IPS-11a (cell line): Measurements from ENCODE around the gene IFITM5.
"Not testable (repeated sequence)": the region's sequence is repeated elsewhere in the genome, so short reads cannot be mapped to it uniquely, and the experiment has no call there.

Experiments used
- H3K4me3 ChIP-seq: one replicate; pipeline ENCODE4 v1.5.1; 2013; ENCODE audit warnings: low read depth, low read length, control low read depth

The IFITM5 gene

DNA sequence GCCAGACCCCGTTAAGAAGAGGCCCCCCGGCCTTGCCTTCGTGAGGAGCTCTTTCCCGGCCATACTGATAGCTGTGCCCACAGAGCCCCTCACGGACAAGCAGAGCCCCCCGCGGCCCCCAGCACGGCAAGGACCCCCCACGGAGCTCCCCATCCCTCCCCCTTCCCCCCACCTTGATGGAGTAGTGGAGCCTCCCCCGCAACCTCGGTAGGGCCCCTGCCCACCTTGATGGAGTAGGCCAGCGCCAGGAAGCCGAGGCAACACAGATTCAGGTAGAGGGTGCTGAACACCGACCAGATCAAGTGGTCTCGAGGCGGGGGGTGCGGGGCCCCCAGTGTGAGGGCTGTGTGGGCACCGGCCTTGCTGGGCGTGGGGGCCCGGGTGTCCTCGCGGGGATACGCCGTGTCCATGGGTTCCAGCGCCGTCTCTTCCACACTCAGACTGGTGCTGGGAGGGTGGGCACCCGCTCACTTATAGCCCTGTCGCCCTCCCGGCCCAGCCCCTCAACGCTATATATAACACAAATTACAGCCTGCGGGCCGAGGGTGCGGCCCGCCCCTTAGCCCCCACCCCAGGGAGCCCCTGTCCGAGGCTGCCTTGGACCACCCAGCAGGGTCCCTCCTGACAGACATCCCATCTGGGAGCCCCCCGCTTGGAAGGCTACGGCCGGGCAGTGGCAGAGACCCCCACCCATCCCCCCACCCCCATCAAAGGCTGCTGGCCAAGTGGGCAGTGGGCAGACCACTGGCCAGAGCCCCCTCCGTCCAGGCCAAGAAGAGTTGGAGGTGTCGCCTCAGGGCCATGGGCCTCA, at the start of gene IFITM5:
Gene IFITM5 (minus strand): TSS at position 446 of the 811 bp plus-strand sequence. CDS start 36 bp downstream, at position 410.
- no peak within 1 kb of the TSS for H3K4me3 ChIP-seq

DNA sequence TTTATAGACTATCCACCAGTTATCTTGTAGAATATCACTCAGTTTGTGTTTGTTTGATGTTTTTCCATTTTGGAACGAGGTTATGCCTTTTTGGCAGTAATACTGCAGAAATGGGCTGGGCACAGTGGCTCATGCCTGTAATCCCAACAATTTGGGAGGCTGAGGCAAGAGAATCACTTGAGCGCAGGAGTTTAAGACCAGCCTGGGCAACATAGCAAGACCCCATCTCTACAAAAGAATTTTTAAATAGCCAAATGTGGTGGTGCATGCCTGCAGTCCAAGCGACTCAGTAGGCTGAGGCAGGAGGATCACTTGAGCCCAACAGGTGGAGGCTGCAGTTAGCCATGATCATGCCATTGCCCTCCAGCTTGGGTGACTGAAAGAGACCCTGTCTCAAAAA, 47.2 kb upstream of the IFITM5 start:
- H3K4me3 ChIP-seq = no peak overlapping the region

DNA sequence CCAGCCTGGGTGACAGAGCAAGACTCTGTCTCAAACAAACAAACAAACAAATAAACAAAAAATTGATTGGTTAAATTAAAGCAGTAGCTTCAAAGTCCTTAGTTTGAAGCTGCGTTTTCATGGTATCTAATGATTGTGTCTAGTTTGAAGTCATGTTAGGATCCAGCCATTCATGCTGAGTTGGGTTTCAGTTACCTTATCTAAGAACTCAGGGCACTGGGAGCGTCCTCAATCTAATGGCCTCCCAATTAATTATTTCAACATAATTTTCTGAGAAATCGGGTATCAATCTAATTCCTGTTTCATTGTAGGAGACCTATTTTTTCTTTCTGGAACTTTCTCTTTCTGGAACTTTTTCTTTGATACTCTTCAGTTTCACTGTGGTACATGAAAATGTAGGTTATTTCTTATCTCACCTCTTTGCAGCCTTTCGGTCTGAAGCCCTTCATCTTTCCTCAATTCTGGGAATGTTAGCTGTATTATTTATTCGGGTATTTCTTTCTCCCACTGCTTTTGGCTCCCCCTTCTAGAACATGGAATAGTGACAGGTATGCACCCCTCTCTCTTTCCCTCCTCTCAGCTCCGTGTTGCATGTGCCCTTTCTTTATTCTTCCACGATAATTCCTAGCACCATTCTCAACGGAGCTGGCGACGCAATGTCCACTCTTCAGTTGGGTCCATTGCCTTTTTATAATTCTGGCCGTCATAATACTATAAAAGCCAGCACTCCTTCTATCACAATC, 45.7 kb upstream of the IFITM5 start:
- H3K4me3 ChIP-seq = no peak overlapping the region

DNA sequence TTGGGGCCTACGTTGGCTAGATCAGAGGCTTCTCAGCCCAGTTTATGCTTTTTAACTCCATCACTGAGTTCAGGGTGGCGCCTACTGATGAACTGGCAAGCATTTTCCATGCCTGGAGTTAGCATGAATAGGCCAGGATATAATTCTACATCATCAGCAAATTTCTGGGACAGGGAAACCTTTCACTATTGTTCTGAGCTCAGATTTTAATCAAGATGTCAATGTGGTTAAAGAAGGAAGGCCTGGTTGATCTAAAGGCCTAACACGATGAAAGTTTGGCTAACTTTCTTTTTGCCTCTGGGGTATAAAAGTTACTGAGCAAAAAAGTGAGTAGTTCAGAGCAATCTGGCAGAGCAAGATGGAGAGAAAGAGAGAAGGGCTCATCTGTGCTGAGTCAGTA, 43.0 kb upstream of the IFITM5 start:
- H3K4me3 ChIP-seq = no peak overlapping the region

DNA sequence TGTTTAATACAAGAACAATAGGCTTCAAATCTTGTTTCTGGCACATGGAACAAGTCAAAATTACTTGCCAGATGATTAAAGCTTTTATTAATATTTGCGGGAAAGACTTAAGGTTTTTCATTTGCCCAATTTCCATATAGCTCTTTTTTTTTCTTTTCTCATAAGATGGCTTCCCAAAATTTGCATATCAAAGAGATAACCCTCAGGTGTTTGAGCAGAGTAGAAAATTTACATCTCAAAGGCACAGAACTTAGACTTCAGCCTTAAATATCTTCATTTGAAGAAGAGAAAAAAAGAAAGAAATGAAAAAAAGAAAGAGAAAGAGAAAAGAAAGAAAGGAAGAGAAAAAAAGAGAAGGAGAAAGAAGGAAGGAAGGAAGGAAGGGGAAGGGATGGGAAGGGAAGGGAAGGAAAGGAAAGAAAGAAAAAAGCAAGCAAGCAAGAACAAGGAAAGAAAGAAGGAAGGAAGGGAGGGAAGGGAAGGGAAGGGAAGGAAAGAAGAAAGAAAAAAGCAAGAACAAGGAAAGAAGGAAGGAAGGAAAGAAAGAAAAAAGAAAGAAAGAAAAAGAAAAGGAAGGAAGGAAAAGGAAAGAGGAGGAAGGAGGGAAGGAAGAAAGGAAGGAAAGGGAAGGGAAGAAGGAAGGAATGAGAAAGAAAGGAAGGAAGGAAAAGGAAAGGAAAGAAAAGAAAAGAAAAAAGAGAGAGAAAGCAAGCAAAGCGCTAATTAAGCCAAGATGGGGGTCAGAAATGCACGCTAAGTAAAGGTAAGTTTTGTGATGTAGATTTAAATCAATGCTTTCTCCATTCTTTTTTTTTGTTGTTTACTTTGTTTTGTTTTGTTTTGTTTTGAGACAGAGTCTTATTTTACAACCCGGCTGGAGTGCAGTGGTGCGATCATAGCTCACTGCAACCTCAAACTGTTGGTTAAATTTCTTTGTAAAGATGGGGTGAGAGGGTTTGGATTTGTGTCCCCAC, 41.5 kb upstream of the IFITM5 start:
- no peak overlapping the region for H3K4me3 ChIP-seq

DNA sequence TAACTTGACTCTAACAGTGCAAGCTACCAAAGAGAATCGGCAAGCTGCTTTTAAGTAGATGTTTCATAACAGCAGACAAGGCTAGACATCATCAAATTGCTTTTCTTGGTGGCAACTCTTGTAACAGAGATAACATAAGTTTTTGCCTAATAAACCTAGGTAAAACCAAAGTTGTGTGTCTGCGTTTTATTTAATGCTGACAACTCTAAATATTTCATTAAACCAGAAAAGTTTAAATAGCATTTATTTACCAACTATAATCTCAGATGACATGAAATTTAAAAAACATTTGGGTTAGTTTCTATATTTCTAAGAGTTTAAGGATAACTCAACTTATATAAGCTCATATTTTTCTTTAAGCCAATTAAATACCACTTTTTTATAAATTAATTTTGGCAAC, 40.6 kb upstream of the IFITM5 start:
- H3K4me3 ChIP-seq = no peak overlapping the region

DNA sequence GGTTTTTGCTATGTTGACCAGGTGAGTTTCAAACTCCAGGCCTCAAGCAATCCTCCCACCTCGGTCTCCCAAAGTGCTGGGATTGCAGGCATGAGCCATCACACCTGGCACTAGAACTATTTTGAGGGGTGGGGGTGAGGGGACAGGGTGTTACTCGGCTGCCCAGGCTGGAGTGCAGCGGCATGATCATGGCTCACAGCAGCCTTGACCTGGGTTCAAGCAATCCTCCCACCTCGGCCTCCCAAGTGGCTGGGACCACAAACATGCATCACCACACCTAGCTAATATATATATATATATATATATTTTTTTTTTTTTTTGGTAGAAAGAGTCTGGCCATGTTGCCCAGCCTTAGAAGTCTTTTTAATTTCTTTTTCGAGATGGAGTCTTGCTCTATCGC, 38.4 kb upstream of the IFITM5 start:
- no peak overlapping the region for H3K4me3 ChIP-seq

DNA sequence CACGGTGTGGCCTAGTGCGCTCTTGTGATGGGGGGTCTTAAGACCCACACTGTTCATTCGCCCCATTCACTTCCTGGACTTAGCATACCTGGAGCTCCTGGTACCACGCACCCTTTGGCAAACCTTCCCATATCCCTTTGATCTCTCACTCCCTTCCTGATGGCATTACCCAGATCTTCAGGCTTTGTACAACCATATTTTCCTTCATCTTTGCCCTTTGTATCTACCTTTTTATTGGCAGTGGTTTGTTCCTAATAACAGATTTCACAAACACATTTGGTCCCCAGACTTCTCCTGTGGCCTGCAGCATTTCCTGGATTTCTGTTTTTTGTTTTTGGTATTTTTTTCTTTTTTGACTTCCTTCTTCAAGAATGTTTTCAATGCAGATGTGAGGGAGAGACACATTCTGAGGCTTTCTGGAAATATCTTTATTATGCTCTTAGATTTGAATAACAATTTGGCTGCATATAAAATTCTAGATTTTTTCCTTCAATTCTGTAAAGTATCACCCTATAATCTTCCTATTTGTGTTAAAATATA, 37.4 kb upstream of the IFITM5 start:
- H3K4me3 ChIP-seq = no peak overlapping the region

DNA sequence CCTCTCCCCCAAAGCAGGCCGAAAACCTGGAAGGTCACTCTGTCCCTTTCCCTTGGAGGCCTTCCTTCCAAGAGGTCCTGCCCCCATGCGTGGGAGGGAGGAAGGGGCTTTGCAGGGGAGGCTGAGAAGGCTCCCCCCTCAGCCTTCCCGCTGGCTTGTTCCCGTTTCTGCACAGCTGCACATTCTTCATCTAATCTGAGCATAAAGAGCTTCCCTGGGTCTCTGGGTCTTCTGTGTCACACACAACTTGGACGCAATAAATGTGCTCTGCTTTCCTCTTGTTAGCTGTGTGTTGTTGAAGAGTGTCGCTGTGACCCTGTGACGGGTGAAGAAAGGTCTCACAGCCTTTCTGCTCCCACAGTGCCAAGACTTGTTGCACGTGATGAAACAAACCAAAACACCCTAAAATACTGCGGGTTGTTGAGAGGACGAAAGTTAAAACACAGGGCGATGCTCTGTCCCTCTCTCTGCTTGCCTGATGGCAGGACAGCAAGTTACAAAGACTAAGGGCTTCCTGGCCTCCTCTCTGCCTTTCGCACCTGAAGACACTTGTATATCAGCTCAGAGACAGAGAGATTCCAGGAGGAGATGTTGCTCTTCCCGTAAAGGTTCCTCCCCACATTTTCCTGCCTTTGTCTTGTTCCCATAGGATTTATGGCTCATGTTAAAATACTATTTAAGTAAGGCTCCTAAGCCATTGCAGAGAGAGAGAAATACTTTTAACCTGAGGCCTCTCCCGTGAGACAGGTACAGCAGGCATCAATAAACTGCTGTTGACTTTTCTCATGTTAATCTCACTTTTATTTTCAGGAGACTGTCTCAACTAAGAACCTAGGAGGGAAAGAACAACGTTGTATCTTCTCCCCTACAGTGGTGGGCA, 36.7 kb upstream of the IFITM5 start:
- no peak overlapping the region for H3K4me3 ChIP-seq

DNA sequence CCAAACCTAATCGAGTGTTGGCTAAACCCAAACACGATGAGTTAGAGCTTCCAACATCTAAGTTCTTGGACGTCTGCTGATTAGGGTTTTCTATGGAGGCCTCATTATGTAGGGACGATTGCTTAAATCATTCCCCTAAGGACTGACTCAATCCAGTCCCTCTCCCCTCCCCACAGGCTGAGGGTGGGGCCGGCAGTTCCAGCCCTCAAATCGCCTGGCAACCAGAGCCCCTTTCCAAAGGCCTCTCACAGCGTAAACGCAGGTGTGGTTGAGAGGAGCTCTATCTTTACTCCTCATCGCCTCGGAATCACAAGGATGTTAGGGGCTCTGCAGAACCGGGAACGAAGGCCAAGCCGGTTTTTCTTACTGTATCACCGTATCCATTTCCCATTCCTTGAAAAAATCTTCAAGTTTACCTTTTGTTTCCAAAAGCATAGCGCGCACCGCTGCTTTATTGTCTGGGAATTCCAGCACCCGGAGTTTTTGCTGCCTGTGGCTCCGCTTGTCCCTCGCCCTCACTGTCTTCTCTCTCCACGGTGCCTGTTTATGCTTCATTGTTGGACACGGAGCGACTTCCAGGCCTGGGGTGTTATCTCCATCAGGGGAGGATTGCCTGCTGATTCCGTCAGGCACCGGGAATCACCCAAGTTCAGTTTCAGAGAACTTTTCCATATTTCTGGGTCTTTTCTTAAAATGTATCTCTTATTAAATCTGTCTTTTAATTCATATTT, 35.1 kb upstream of the IFITM5 start:
- H3K4me3 ChIP-seq = no peak overlapping the region

DNA sequence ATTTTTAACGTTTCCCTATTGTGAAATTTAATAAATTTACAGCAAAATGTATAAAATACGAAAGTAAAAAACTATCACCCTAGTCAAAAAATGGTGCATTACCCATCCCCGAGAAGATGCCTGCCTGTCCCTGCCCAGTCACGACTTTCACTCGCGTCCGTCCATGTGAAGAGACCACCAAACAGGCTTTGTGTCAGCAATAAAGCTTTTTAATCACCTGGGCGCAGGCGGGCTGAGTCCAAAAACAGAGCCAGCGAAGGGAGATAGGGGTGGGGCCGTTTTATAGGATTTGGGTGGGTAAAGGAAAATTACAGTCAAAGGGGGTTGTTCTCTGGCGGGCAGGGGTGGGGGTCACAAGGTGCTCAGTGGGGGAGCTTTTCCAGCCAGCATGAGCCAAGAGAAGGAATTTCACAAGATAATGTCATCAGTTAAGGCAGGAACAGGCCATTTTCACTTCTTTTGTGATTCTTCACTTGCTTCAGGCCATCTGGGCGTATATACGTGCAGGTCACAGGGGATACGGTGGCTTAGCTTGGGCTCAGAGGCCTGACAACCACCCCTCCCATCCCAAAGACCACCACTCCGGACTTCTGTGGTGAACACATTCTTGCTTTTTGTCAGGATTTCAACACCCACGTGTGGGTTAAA, 34.4 kb upstream of the IFITM5 start:
- H3K4me3 ChIP-seq = not testable (repeated sequence)

DNA sequence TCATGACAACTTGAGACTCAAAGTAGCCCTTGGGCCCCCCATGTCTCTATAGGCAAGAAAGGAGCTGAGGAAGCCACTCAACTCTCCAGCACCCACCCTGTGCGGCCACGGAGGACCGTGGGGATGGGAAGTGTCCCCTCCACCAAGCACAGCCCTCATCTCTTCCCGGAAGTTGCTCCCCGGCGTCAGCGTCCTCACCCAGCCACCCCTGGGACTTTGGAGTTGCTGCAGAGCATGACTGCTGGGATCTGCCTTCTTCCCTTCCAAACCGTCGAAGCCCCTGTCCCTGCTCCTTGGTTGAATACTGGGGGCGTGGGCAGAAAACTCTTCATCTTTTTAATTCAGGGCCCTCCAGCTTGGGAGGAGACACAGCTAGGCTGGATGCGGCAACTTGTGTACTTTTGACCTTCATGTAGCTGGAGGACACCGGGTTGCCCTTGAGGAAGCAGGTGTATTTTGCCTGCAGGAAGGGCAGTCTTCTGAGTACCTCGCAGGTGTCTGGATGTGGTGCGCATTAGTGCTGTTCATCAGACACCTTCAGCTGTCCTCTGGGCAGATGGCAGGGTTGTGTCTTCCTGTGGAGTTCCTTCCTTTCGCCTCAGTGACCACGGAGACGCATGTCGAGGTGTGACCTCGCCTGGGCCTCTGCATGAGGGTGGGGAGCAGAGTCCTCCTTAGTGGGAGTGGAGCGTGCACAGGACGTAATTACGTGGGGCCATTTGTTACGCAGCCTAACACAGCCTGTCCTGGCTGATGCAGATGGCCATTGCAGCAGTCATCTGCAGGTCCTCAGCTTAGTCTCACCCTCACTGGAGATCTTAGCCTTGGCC, 33.5 kb upstream of the IFITM5 start:
- H3K4me3 ChIP-seq = no peak overlapping the region

DNA sequence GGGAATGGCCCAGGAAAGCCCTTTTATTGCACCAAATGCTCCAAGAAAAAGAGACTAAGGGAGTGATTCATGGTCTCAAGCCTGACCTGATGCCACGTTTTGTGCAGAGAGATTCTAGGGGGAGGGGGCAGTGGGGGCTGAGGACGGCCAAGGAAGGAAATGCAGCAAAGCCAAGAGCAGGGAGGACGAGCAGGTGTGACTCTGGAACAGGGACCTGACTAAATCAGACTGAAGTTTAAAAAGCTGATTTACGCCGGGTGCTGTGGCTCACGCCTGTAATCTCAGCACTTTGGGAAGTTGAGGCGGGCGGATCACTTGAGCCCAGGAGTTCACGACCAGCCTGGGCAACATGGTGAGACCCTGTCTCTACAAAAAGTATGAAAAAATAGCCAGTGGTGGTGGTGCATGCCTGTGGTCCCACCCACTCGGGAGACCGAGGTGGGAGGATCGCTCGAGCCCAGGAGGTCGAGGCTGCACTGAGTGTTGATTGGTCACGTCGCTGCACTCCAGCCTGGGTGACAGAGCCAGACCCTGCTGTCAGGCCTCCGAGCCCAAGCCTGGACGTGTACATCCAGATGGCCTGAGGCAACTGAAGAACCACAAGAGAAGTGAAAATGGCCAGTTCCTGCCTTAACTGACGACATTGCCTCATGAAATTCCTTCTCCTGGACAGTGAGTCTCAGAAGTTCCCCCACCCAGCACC, 32.2 kb upstream of the IFITM5 start:
- H3K4me3 ChIP-seq = no peak overlapping the region

DNA sequence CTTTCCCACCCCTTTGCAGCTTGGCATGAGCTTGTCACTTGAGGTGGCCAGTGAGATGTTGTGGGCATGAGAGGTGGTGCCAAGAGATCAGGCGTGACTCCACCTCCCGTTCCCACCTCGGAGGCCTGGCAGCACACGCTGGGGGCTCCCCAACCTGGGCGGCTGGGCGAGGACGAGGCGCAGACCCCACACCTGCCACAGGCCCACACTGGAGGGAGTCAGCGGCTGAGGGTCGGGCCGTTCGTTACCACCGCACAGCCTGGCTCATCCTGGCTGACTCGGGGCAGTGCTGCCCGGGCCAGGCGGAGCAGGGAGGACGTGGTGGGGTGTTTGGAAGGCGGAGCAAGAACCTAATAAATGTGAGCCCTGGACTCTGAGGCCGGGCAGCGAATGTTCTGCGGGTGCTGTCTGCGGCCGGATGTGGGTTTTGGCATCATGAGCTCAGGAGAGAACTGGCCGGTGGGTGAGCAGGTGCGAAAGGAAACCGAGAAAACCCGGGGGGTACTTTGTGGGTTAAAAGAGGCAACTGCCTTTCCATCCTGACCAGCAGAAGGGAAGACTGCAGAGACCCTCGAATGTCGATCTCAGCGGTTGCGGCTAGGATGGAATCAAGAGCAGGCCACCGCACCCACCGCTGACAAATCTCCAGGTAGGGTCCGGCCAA, 31.5 kb upstream of the IFITM5 start:
- no peak overlapping the region for H3K4me3 ChIP-seq

DNA sequence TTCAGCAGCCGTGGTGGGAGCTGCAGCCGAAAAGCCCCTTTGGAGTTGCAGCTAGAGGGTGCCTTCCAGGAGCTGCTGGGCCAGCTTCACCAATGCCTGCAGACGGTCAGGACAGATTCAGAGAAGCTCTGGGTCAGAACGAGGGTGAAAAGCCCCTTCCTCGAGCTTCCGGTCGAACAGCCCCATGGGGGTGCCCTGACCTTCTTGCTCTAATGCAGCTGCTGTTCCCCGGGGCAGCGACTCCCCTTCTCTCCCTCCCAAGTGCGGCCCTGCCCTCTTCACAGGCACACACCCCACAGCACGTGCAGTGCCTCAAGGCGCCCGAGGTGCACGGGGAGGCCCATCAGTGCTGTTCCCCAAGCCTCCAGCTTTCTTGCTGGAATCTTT, 31.0 kb upstream of the IFITM5 start:
- no peak overlapping the region for H3K4me3 ChIP-seq

DNA sequence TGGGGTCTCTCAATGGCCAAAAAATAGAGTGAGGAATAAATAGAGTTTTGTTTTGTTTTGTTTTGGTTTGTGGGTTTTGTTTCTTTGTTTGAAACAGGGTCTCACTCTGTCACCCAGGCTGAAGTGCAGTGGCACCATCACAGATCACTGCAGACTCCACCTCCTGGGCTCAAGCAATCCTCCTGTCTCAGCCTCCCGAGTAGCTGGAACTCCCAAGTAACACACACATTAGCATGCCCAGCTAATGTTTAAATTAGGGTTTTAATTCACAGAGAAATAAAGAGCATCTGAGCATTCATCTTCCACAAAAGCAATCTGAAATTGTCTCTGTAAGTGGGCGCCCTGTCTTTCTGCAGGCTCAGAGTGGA, 30.5 kb upstream of the IFITM5 start:
- no peak overlapping the region for H3K4me3 ChIP-seq
